Memory B cell (primary cell): ENCODE data around the gene NEK10.
A peak's percentile ranks its signal among the peaks of the same experiment; 100 is the strongest.

Experiments used
- ATAC-seq: fragments of 150-1000 bp; cut with Tn5 transposase; 2 replicates; pipeline ENCODE4 v1.10.0; 2021; ENCODE audit warnings: low read depth, mild to moderate bottlenecking, moderate library complexity
- DNase-seq, 2 donors: peaks; one replicate each; pipeline ENCODE4 v3.0.0; 2022; ENCODE audit warnings: low spot score in 2 of 2
- H3K27ac Mint-ChIP-seq: one replicate; pipeline ENCODE4 v1.8.0; 2022; ENCODE audit warnings: mild to moderate bottlenecking, moderate library complexity, mixed read lengths
- H3K27me3 Mint-ChIP-seq: one replicate; pipeline ENCODE4 v1.8.0; 2022; ENCODE audit warnings: mixed read lengths
- H3K36me3 Mint-ChIP-seq: one replicate; pipeline ENCODE4 v1.8.0; 2022; ENCODE audit warnings: mild to moderate bottlenecking, mixed read lengths
- H3K4me1 Mint-ChIP-seq: one replicate; pipeline ENCODE4 v1.8.0; 2022; ENCODE audit warnings: mixed read lengths
- H3K4me3 Mint-ChIP-seq: one replicate; pipeline ENCODE4 v1.8.0; 2022; ENCODE audit warnings: mild to moderate bottlenecking, moderate library complexity, mixed read lengths
- H3K9me3 Mint-ChIP-seq: one replicate; pipeline ENCODE4 v1.8.0; 2022; ENCODE audit warnings: mixed read lengths

Gene NEK10

GRCh38 chr3:27360113-27361078 is 8.8 kb downstream of the NEK10 start:
- Mint-ChIP-seq H3K27me3 (no peaks in the 10 kb centered on the region), H3K36me3 (no peaks in the 10 kb centered on the region), H3K27ac (peak overlapping the region; percentile 9), H3K4me3 (no peak overlapping the region), H3K4me1 (peaks cover 15% of the 10 kb centered on the region), H3K9me3 (no peaks in the 10 kb centered on the region)
- DNase-seq = no peak
- ATAC-seq = peak; percentile 51

GRCh38 chr3:27358372-27358771 is 10.8 kb downstream of the NEK10 start:
- ATAC-seq (no peak), DNase-seq (no peak)
- Mint-ChIP-seq H3K27me3 (no peaks in the 10 kb centered on the region), H3K36me3 (no peaks in the 10 kb centered on the region), H3K27ac (no peak overlapping the region), H3K4me1 (peaks cover 15% of the 10 kb centered on the region), H3K4me3 (no peak overlapping the region), H3K9me3 (no peaks in the 10 kb centered on the region)

DNA sequence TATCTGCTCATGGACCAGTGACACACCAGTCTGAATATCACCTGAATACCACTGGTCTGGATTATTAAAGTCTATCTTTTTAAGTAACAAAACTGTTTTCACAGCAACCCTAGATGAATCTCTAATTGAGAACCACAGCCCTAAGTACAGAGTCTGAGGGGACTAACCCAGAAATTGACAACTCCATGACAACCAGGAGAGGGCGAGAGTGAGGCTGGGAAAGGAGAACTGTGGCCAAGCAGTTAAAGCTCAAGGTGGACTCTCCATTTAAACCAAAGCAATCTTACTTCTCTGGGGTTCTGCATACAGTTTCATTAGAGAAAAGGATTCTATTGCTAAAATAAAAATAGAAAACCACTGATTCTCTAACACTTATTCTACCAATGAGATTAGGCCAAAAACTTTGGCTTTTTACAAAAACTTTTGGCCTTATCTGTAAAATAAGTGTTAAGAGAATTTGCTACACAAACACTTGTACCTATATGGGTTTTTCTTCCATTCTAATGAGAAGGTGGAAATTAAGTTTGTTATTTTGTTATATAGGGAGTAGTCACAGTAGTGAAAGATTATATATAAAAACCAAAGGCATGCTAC is 11.4 kb downstream of the NEK10 start:
- H3K9me3 Mint-ChIP-seq = no peaks in the 10 kb centered on the region
- H3K4me1 Mint-ChIP-seq = peaks cover 15% of the 10 kb centered on the region
- H3K4me3 Mint-ChIP-seq = no peak overlapping the region
- H3K36me3 Mint-ChIP-seq = no peaks in the 10 kb centered on the region
- no peak overlapping the region for H3K27ac Mint-ChIP-seq
- ATAC-seq (peak; percentile 91), DNase-seq (peak; percentile 33 to 49)
- H3K27me3 Mint-ChIP-seq = no peaks in the 10 kb centered on the region

DNA sequence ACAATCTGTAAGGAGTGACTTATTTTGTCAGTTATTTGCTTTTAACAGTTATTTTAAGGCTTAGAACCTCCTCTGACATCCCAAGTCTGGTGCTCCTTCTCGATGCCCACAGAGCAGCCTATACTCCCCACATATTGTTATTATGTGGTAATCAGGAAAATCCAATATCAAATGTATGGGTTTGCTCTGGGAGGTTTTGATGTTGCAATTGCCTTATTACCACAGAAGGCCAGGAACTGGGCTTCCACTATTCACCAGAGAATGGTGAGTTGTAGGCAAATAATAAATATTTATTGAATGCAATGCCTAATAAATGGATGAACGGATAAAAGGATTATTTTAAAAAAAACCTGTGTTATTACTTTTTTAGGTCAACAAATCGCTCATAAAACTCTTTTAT is 12.2 kb downstream of the NEK10 start:
- Mint-ChIP-seq H3K27me3 (no peaks in the 10 kb centered on the region), H3K4me3 (no peak overlapping the region), H3K4me1 (peaks cover 15% of the 10 kb centered on the region), H3K9me3 (no peaks in the 10 kb centered on the region), H3K36me3 (no peaks in the 10 kb centered on the region), H3K27ac (no peak overlapping the region)
- ATAC-seq (no peak), DNase-seq (no peak)

- Mint-ChIP-seq H3K9me3 (no peaks in the 10 kb centered on the region), H3K27ac (no peak overlapping the region), H3K36me3 (no peaks in the 10 kb centered on the region), H3K4me3 (no peak overlapping the region), H3K4me1 (peaks cover 4% of the 10 kb centered on the region), H3K27me3 (no peaks in the 10 kb centered on the region)
- ATAC-seq = no peak
- DNase-seq = no peak
Observed at GRCh38 chr3:27354588-27355203, 14.5 kb downstream of the NEK10 start.

DNA sequence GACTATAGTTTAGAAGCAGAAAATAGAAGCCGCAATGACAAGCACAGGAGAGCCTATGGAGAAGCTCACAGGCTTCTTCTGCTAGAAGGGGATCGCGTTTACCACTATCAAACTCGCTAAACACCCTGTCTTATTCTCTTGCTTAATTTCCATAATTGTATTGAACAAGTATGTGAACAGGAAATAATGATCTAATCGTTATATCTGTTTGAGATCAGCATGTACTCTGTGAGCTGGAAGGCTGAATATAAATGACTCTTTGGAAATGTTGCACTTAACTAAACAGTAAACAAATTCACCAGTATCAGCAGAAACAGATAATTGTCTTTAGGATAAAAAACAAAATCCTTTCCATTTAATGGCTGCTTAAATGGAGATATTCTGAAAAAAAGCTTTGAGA is 15.0 kb downstream of the NEK10 start:
- Mint-ChIP-seq H3K9me3 (no peaks in the 10 kb centered on the region), H3K27ac (no peak overlapping the region), H3K27me3 (no peaks in the 10 kb centered on the region), H3K4me3 (no peak overlapping the region), H3K4me1 (peaks cover 8% of the 10 kb centered on the region), H3K36me3 (no peaks in the 10 kb centered on the region)
- DNase-seq (no peak), ATAC-seq (no peak)

DNA sequence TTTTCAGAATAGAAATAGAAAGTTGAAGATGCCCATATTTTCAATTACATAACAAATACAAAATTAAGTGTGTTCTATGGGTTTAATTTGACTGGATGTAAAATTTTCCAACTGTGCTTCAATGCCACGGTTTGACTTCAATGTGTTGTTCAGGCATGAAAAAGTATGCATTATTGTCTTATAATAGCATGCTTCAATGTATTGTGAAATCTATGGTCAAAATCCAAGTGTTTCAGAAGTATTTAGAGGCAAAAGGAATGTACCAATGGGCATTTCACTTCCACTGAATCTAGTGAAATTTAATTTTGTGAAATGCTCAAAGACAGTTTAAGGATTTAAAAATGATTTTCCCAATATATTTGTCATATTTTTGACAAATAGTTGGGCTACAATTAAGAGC is 16.0 kb downstream of the NEK10 start:
- H3K36me3 Mint-ChIP-seq = no peaks in the 10 kb centered on the region
- peaks cover 8% of the 10 kb centered on the region for H3K4me1 Mint-ChIP-seq
- H3K27ac Mint-ChIP-seq = no peak overlapping the region
- DNase-seq (no peak), ATAC-seq (no peak)
- no peak overlapping the region for H3K4me3 Mint-ChIP-seq
- no peaks in the 10 kb centered on the region for H3K9me3 Mint-ChIP-seq
- H3K27me3 Mint-ChIP-seq = no peaks in the 10 kb centered on the region

DNA sequence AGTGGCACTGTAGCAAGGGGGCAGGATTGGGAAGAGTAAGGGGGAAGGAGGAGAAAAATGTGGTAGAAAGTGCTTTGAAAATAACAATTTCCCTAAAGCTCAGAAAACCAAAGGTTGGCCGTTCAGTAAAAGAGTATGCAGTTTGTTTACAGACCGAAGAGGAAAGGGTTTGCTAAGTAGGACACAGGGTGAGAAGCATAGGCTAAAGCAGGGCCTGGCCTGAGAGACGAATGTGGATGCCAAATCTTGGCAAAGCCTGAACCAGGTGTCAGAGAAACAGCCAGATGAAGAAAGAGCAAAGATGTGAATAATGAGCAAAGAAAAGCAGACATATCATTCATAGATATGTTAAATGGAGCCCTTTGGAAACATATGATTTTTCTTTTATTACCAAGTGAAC is 17.1 kb downstream of the NEK10 start:
- ATAC-seq (no peak), DNase-seq (no peak)
- no peak overlapping the region for H3K4me3 Mint-ChIP-seq
- no peaks in the 10 kb centered on the region for H3K36me3 Mint-ChIP-seq
- H3K27ac Mint-ChIP-seq = no peak overlapping the region
- peaks cover 5% of the 10 kb centered on the region for H3K4me1 Mint-ChIP-seq
- no peaks in the 10 kb centered on the region for H3K9me3 Mint-ChIP-seq
- H3K27me3 Mint-ChIP-seq = no peaks in the 10 kb centered on the region

- no peak overlapping the region for H3K27ac Mint-ChIP-seq
- no peaks in the 10 kb centered on the region for H3K36me3 Mint-ChIP-seq
- DNase-seq (no peak), ATAC-seq (no peak)
- H3K9me3 Mint-ChIP-seq = no peaks in the 10 kb centered on the region
- no peaks in the 10 kb centered on the region for H3K27me3 Mint-ChIP-seq
- H3K4me3 Mint-ChIP-seq = no peak overlapping the region
- peaks cover 5% of the 10 kb centered on the region for H3K4me1 Mint-ChIP-seq
Observed at GRCh38 chr3:27349832-27350231, 19.4 kb downstream of the NEK10 start.

DNA sequence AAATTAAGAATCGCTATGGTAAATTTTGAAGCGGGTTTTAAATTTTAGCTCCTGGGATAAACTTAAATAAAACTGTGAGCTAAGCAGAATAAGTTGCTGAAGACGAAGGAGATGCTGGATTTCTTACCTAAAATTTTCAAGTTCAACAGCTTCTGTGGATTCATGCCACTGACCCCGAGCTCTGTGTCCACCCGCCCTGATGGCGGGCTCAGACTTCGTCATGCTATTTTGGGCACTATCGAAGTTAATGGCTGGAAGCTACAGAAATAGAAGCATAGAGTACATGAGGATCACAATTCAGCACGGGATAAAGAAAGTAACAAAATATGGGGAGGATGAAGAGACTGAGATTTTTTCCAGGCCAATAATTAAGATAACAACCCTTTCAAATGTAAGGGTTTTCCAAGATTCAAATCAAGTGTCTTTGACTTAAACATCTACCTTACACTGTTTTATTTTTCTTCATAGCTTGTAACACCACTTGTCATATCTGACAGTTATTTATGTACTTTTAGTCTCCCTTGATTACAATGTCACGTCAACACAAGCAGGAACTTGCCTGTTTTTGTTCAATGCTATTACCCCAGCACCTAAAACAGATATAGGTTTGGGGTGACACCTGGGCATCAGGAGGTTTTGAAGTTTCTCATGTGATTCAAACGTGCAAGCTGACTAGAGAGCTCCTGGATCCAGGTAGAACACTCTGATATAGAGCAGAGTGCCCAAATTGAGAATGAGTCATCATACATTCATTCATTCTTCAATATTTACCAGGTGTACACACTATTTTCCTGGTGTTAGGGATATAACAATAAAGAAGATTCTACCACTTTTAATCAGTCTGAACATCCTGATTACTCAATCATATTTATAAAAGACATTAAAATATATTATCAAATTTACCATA is 23.0 kb downstream of the NEK10 start:
- Mint-ChIP-seq H3K9me3 (no peaks in the 10 kb centered on the region), H3K27me3 (no peaks in the 10 kb centered on the region), H3K27ac (no peak overlapping the region), H3K4me1 (peaks cover 8% of the 10 kb centered on the region), H3K4me3 (no peak overlapping the region), H3K36me3 (no peaks in the 10 kb centered on the region)
- ATAC-seq = no peak
- no peak for DNase-seq

DNA sequence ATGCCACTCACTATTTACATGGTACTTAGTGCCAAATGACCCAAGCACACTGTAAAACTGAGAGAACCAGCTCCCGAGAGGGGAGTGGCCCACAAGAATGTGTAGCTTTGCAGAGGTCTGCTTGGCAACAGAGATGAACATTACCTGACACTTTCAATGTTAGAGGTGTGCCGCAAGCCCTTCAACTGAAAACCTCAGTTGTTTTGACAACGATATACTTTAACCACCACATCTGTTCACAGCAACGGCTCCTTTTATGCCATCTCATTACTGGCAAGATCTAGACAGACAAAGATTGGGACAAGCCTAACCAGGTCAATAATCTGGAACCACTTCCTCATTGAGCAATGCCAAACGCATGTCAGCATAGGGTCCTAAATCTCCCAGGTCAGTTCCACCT is 23.7 kb downstream of the NEK10 start:
- peaks cover 8% of the 10 kb centered on the region for H3K4me1 Mint-ChIP-seq
- H3K9me3 Mint-ChIP-seq = no peaks in the 10 kb centered on the region
- H3K36me3 Mint-ChIP-seq = no peaks in the 10 kb centered on the region
- ATAC-seq = no peak
- DNase-seq = no peak
- no peak overlapping the region for H3K4me3 Mint-ChIP-seq
- H3K27me3 Mint-ChIP-seq = no peaks in the 10 kb centered on the region
- H3K27ac Mint-ChIP-seq = no peak overlapping the region

- Mint-ChIP-seq H3K4me1 (peaks cover 8% of the 10 kb centered on the region), H3K27me3 (no peaks in the 10 kb centered on the region), H3K36me3 (no peaks in the 10 kb centered on the region), H3K9me3 (no peaks in the 10 kb centered on the region), H3K27ac (no peak overlapping the region), H3K4me3 (no peak overlapping the region)
- ATAC-seq (no peak), DNase-seq (no peak)
Observed at GRCh38 chr3:27345045-27345444, 24.1 kb downstream of the NEK10 start.

- Mint-ChIP-seq H3K4me3 (no peak overlapping the region), H3K27me3 (no peaks in the 10 kb centered on the region), H3K36me3 (no peaks in the 10 kb centered on the region), H3K27ac (no peak overlapping the region), H3K4me1 (peaks cover 3% of the 10 kb centered on the region), H3K9me3 (no peaks in the 10 kb centered on the region)
- no peak for ATAC-seq
- no peak for DNase-seq
Observed at GRCh38 chr3:27344192-27344591, 25.0 kb downstream of the NEK10 start.

- no peak overlapping the region for H3K4me3 Mint-ChIP-seq
- H3K9me3 Mint-ChIP-seq = no peaks in the 10 kb centered on the region
- peaks cover 2% of the 10 kb centered on the region for H3K4me1 Mint-ChIP-seq
- ATAC-seq (no peak), DNase-seq (no peak)
- H3K27me3 Mint-ChIP-seq = no peaks in the 10 kb centered on the region
- H3K36me3 Mint-ChIP-seq = no peaks in the 10 kb centered on the region
- H3K27ac Mint-ChIP-seq = no peak overlapping the region
Observed at GRCh38 chr3:27342267-27342666, 26.9 kb downstream of the NEK10 start.
